Activated T-helper 17 cell treated with anti-CD3 and anti-CD28 coated beads, Interleukin-2, amount 50 U/mL, for 72 hours (primary cell): ENCODE data around the gene TUBB6. TPM values are rescaled to one million over a fixed set of nuclear protein-coding genes. Genes with fewer than 3 reads are reported as not detected.

Experiments
- ATAC-seq: fragments of 150-1000 bp; cut with Tn5 transposase; replicated peaks from 2 replicates; pipeline ENCODE4 v1.10.0; 2021; ENCODE audit warnings: mild to moderate bottlenecking, moderate library complexity
- H3K27ac Mint-ChIP-seq: one replicate; pipeline ENCODE4 v1.8.0; 2022; ENCODE audit warnings: mixed read lengths
- H3K27me3 Mint-ChIP-seq: one replicate; pipeline ENCODE4 v1.8.0; 2022; ENCODE audit warnings: mixed read lengths
- H3K36me3 Mint-ChIP-seq: one replicate; pipeline ENCODE4 v1.8.0; 2022; ENCODE audit warnings: low read depth, mild to moderate bottlenecking, mixed read lengths
- H3K4me1 Mint-ChIP-seq: one replicate; pipeline ENCODE4 v1.8.0; 2022; ENCODE audit warnings: mixed read lengths
- H3K4me3 Mint-ChIP-seq: one replicate; pipeline ENCODE4 v1.8.0; 2022; ENCODE audit warnings: mild to moderate bottlenecking, mixed read lengths
- H3K9me3 Mint-ChIP-seq: one replicate; pipeline ENCODE4 v1.8.0; 2022; ENCODE audit warnings: mixed read lengths
- total RNA-seq, 2 donors: library from RNA; stranded (reverse); gene quantifications; one replicate each; pipeline ENCODE4 v1.2.3, GENCODE V29; 2022

The TUBB6 gene
- total RNA-seq, 2 donors from 2014 or later = 6.9 to 20.4 TPM

DNA sequence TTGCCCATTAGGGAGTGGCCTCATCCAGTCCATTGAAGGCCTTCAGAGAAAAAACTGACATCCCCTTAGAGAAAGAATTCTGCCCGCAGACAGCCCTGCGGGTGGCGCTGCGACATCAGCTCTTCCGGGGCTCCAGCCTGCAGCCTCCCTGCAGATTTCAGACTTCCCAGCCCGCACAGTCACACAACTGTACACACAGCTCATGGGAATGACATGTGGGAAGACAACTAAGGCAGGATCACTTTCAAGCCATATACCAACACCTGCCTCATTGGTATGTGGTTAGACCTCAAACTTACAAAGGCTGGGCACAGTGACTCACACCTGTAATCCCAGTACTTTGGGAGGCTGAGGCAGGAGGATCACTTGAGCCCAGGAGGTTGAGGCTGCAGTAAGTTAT is 24.8 kb upstream of the TUBB6 start:
- Mint-ChIP-seq H3K27me3 (peaks cover 11% of the 10 kb centered on the region), H3K9me3 (no peaks in the 10 kb centered on the region), H3K36me3 (no peaks in the 10 kb centered on the region), H3K4me1 (no peaks in the 10 kb centered on the region), H3K4me3 (no peak overlapping the region), H3K27ac (no peak overlapping the region)
- ATAC-seq = no peak

DNA sequence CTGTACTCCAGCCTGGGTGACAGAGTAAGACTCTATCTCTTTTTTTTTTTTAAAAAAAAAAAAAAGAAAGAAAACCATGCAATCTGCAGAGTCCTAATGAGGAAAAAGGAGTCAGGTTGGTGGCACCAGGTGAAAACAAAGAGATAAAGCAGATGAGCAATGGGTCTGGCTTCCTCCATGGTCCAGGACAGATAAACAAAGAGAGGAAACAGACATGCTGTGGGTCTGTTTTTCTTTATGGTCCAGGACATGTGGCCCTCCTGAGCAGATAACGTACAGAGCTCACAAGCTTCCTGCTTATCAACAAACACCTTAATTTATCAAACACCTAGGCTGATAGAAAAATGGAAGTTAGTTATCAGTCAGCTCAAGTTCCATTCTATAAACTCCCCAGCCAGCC is 24.4 kb upstream of the TUBB6 start:
- Mint-ChIP-seq H3K36me3 (no peaks in the 10 kb centered on the region), H3K4me3 (no peak overlapping the region), H3K27ac (no peak overlapping the region), H3K27me3 (peaks cover 12% of the 10 kb centered on the region), H3K4me1 (no peaks in the 10 kb centered on the region), H3K9me3 (no peaks in the 10 kb centered on the region)
- no peak for ATAC-seq

DNA sequence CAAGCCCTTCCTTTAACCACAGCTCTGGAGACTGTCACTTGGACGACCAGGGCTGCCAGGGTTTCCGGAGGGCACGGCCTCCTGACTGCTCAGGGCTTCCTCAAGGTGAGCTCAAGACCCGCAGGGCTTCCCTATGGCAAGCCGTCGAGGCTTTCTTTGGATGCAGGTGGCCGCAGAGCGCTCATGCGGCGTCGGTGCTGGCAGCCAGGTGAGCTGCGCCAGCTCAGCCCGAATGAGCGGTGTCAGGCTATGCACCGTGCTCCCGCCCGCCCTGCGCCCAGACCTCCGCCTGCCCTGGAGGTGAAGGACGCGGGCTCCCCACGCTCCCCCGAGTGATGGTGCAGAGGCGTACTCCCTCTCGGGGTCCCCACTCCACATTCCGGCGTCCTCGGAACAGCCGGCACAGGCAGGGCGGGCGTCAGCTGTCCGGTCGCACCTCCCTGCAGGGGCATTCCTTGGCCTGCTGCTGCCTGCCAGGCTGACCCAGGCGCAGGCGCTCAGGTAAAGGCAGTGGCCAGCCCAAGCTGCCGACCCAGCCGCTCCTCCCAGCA is 20.8 kb upstream of the TUBB6 start:
- no peaks in the 10 kb centered on the region for H3K4me1 Mint-ChIP-seq
- no peak for ATAC-seq
- no peak overlapping the region for H3K4me3 Mint-ChIP-seq
- no peaks in the 10 kb centered on the region for H3K9me3 Mint-ChIP-seq
- no peak overlapping the region for H3K27ac Mint-ChIP-seq
- H3K36me3 Mint-ChIP-seq = no peaks in the 10 kb centered on the region
- peaks cover 26% of the 10 kb centered on the region for H3K27me3 Mint-ChIP-seq

DNA sequence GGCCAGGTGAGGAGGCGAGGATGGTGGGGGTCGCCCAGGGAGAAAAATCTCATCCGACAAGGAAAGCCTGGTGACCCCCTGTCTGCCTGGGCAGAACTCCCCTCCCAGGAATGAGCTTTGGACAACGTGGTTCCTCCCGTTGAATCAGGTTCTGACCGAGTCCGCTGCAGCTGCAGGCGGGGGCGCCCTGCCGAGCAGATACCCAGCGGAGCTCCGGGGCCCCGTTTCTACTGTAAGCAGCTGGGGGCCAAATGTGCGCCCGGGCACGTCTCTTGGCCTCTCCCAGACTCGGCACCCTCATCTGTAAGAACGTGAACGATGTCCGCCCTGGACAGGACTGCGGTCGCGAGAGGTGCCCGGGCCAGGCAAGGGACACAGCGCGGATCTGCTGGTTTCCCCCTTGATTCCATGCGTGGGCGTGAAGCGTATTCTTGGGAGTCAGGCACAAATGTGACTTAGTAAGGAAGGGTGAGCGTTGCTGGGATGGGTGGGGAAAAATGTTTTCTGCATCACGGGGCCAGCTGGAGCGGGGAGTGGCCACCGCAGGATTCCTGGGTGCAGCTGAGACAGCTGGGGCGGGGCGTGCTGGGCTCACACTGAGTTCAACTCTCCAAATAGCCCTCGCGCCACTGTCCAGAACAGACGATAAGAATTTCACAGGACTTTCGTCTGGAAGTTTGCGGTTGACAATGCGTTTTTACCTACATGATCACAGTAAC is 20.2 kb upstream of the TUBB6 start:
- H3K36me3 Mint-ChIP-seq = no peaks in the 10 kb centered on the region
- H3K27me3 Mint-ChIP-seq = peaks cover 26% of the 10 kb centered on the region
- no peak overlapping the region for H3K27ac Mint-ChIP-seq
- no peaks in the 10 kb centered on the region for H3K9me3 Mint-ChIP-seq
- no peak for ATAC-seq
- H3K4me1 Mint-ChIP-seq = no peaks in the 10 kb centered on the region
- H3K4me3 Mint-ChIP-seq = no peak overlapping the region

DNA sequence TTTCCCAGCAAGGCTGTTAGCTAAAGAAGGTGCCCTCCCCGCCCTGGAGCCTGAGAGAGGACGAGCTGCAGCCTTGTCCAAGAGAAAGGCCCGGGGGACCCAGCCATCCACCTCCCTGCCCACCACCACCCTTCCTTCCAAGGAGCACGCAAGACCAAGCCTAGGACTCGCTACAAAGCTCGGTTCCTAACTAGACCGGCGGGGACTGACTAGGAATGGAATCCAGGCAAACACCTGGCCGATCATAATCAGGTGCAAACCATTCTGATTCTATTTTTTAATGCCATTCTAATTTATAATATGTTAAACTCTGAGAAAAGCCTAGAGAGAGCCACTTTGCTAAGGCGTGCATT is 19.7 kb upstream of the TUBB6 start:
- H3K4me1 Mint-ChIP-seq = no peaks in the 10 kb centered on the region
- peaks cover 26% of the 10 kb centered on the region for H3K27me3 Mint-ChIP-seq
- no peaks in the 10 kb centered on the region for H3K9me3 Mint-ChIP-seq
- H3K4me3 Mint-ChIP-seq = no peak overlapping the region
- H3K36me3 Mint-ChIP-seq = no peaks in the 10 kb centered on the region
- no peak for ATAC-seq
- H3K27ac Mint-ChIP-seq = no peak overlapping the region

DNA sequence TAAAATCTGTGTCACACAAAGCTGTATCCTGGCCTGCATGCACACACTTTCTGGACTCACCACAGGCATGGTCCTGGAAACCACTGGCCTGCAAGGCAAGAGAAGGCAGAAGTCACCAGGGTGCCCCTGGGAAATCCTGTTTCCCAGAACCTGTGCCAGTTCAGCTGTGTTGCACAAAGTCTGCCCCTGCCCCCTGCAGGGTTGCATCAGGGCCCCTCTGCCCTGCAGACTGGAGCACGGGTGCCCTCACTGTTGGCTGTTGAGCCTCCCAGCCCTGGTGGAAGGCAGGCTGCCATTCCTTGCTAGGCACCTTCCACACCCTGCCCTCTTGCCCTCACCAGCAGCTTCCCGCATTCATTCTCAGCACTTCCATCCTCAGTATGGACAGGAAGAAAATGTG is 18.0 kb upstream of the TUBB6 start:
- ATAC-seq = no peak
- Mint-ChIP-seq H3K36me3 (no peaks in the 10 kb centered on the region), H3K4me1 (no peaks in the 10 kb centered on the region), H3K27me3 (peaks cover 26% of the 10 kb centered on the region), H3K27ac (no peak overlapping the region), H3K9me3 (no peaks in the 10 kb centered on the region), H3K4me3 (no peak overlapping the region)

DNA sequence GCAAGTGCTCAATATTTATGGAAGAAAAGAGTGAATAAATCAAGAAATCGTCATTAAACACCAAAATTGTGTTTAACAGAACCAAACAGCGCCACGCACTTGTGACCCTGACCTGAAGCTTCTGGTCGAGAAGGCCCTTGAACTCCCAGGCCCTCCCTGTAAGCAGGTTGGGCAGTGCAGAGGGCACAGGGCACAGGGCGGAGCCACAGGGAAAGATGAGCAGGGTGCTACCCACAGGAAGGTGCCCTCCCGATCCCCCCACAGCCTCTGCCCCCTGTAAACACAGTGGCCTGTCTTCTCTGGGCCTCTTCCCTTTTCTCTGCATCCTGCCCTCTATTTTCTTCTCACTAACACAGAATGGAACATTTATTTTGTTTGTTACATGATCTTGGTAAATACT is 16.9 kb upstream of the TUBB6 start:
- no peaks in the 10 kb centered on the region for H3K9me3 Mint-ChIP-seq
- no peaks in the 10 kb centered on the region for H3K36me3 Mint-ChIP-seq
- peaks cover 23% of the 10 kb centered on the region for H3K27me3 Mint-ChIP-seq
- H3K27ac Mint-ChIP-seq = no peak overlapping the region
- H3K4me3 Mint-ChIP-seq = no peak overlapping the region
- ATAC-seq = no peak
- H3K4me1 Mint-ChIP-seq = no peaks in the 10 kb centered on the region

DNA sequence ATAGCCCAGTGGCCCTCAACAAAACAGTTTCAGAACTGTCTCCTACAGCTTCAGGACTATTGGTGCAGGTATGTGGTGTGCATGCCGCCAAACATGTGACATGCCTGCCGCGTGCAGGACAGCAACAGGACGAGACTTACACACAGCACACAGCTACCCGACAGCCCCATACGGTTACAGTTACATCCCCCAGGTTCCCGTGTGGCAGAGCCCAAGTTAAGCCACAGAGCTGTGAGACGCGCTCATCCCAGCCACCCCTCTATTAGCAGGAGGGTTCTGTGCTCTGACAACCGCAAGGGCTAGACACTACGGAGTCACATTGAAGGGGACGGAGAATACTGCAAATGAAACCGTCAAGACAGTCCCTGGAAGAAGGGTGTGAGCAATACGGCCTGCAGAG is 16.4 kb upstream of the TUBB6 start:
- no peak overlapping the region for H3K27ac Mint-ChIP-seq
- no peak overlapping the region for H3K4me3 Mint-ChIP-seq
- no peaks in the 10 kb centered on the region for H3K9me3 Mint-ChIP-seq
- H3K36me3 Mint-ChIP-seq = no peaks in the 10 kb centered on the region
- H3K4me1 Mint-ChIP-seq = no peaks in the 10 kb centered on the region
- ATAC-seq = no peak
- H3K27me3 Mint-ChIP-seq = peaks cover 23% of the 10 kb centered on the region

DNA sequence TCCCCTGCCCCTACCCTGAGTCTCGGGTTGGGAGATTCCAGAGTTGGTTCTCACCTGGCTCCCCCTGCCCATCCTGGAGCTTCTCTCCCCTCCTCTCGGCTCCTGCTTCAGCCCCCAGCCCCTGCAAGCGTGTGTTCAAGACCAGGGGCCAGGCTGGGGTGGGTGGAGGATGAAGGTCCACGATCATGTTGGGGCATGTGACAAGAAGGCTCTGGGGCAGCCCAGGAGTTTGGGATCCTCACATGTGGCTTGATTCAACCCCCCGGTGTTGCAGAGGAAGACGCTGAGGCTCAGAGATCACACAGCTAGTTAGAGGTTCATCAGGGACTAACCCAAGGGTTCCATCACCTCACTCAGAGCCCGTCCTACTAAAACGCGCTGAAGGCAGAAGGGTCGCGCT is 14.2 kb upstream of the TUBB6 start:
- Mint-ChIP-seq H3K27ac (no peak overlapping the region), H3K4me3 (no peak overlapping the region)

DNA sequence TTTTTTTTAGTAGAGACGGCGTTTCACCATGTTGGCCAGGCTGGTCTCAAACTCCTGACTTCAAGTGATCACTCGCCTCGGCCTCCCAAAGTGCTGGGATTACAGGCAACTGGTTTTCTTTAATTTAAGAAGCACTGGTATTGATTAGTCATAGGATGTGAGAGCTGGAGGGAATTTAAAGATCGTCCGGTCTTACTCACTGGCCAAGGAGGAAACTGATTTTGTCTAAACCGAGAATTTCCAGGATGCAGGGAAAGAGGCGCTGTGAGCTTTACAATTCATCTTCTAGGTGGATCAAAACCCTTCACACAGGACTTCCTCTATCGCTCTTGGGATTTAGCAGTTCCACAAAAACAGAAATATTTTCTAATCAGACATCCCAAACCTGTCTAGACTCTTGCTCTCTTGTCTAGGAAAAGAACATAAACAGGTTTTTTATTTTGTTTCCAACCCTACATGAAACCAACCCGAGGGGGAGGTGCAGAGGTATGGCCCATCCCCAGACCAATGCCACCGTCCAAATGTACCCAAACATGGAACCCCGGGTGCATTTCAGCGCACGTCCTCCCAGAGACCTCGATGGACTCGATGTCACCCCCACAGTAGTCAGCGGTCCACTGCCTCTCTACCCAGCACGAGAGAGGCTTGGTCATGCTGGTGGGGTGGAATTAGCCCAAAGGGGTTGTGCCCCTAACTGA is 12.5 kb upstream of the TUBB6 start:
- Mint-ChIP-seq H3K27me3 (peaks cover 6% of the 10 kb centered on the region), H3K27ac (no peak overlapping the region)
- no peak for ATAC-seq

More for the DNA sequence above, 14.2 kb upstream of the TUBB6 start:
- Mint-ChIP-seq H3K27me3 (peaks cover 17% of the 10 kb centered on the region), H3K36me3 (no peaks in the 10 kb centered on the region), H3K4me1 (no peaks in the 10 kb centered on the region), H3K9me3 (no peaks in the 10 kb centered on the region)
- ATAC-seq = no peak

DNA sequence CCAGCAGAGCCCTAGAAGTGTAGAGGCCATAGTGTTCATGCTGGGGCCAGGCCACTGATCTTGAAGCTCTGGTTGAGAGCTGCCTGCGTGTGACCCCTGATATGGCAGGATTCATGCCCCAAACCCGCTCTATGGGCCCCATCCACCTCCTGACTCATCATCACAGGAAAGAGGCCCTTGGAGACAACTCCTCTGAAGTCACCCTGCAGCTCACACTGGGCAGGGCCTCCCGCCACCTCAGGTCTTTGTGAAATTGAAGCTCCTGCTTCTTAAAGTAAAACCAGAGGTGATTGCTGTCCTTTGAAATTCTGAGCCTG is 12.0 kb upstream of the TUBB6 start:
- Mint-ChIP-seq H3K4me3 (no peak overlapping the region), H3K4me1 (no peaks in the 10 kb centered on the region), H3K27ac (no peak overlapping the region), H3K27me3 (peaks cover 9% of the 10 kb centered on the region), H3K9me3 (no peaks in the 10 kb centered on the region), H3K36me3 (no peaks in the 10 kb centered on the region)
- no peak for ATAC-seq

More for the DNA sequence above, 12.5 kb upstream of the TUBB6 start:
- Mint-ChIP-seq H3K9me3 (no peaks in the 10 kb centered on the region), H3K36me3 (no peaks in the 10 kb centered on the region), H3K4me3 (no peak overlapping the region), H3K4me1 (no peaks in the 10 kb centered on the region)

DNA sequence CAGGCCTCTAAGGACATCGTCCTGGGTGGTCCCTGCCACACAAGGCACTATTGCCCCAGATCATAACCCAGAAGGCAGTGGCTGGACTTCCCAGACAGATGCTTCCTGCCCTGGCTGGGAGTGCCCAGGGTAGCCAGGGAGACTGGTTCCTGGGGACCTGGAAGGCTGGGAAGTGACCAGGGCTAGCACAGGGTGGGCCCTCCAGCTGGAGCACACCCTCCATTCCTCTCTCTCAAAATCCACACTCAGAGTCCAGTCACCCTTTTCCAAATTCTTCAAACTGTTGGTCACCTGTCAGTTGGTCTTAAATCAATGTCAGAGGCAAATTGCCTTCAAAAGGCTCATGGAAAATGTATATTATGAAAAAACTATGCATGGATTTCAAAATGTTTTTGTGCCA is 11.6 kb upstream of the TUBB6 start:
- no peaks in the 10 kb centered on the region for H3K4me1 Mint-ChIP-seq
- H3K27me3 Mint-ChIP-seq = peaks cover 9% of the 10 kb centered on the region
- no peak overlapping the region for H3K4me3 Mint-ChIP-seq
- no peak for ATAC-seq
- no peaks in the 10 kb centered on the region for H3K9me3 Mint-ChIP-seq
- no peak overlapping the region for H3K27ac Mint-ChIP-seq
- no peaks in the 10 kb centered on the region for H3K36me3 Mint-ChIP-seq

DNA sequence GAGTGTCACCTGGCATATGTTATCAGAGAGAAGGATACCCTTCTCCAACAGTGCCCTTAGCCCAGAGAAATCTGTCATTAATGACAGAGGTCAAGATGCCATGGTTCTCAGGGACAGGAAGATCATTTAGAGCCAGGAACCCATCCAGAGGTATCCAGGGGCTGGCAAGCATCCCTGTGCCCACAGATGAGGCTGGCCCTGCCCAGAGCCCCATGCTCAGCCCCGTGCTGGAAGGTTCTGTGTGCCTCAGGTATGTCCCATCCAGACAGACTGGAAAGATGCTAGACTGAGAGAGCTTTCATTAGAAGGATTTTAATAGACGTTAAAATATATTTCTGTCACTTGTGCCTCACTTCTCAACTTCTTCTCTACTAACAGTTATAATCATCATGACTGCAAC is 8.2 kb upstream of the TUBB6 start:
- no peaks in the 10 kb centered on the region for H3K4me1 Mint-ChIP-seq
- no peak overlapping the region for H3K4me3 Mint-ChIP-seq
- ATAC-seq = no peak
- no peaks in the 10 kb centered on the region for H3K36me3 Mint-ChIP-seq
- H3K27ac Mint-ChIP-seq = no peak overlapping the region
- H3K27me3 Mint-ChIP-seq = peaks cover 12% of the 10 kb centered on the region
- H3K9me3 Mint-ChIP-seq = no peaks in the 10 kb centered on the region

DNA sequence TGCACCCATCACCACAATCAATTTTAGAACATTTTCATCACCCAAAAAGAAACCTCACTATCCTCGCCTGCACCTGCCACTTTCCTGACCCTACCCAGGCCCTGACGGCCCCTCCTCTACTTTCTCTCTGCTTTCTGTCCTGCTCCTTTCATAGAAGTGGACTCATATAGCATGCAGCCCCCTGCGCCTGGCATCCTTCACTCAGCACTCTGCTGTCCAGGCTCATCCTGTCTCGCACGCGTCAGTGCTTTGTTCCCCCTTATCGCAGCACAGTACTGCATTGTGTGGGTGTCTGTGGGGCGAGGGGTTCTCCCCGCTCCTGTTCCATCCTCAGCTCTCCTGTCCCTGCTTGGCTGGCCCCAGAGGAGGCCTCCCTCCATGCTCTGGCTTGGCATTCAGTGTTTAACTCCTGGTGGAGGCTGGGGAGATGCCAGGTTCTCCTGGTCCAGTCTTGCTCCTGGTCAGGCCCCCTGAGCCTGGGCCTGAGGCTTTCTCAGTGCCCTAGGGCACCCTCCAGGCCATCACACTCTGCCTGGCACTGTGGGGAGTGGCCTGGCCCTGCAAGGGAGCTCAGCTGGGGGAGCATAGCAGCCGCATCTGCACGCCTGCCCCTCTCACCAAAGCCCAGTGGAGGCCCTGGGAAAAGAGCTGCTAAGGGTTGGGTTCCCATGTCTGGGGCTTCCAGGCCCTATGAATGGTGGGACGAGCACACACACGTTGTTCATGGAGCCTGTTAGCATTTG is 6.6 kb upstream of the TUBB6 start:
- H3K27ac Mint-ChIP-seq = no peak overlapping the region
- no peaks in the 10 kb centered on the region for H3K36me3 Mint-ChIP-seq
- ATAC-seq = no peak
- H3K27me3 Mint-ChIP-seq = peaks cover 22% of the 10 kb centered on the region
- no peak overlapping the region for H3K4me3 Mint-ChIP-seq
- H3K4me1 Mint-ChIP-seq = no peaks in the 10 kb centered on the region
- no peaks in the 10 kb centered on the region for H3K9me3 Mint-ChIP-seq
